Measurements from ENCODE around the gene CRTAC1.

- no peak for TF ChIP-seq POLR2A (IDR thresholded peaks at IDR 0.05; ENCODE audit: low read depth, low read length)
- TF ChIP-seq CTCF (IDR thresholded peaks at IDR 0.05; ENCODE audit: extremely low read depth in 1 of 2, insufficient read depth in 1 of 2, low read depth in 1 of 2, low read length in 2 of 2), result no peak
- no peak for TF ChIP-seq MAX (IDR thresholded peaks at IDR 0.05; ENCODE audit: insufficient read depth, insufficient read length)
- TF ChIP-seq EZH2 (IDR thresholded peaks at IDR 0.05; ENCODE audit: borderline replicate concordance, low read depth, low read length, severe bottlenecking), result no peak
- no peak for TF ChIP-seq JUN (IDR thresholded peaks at IDR 0.05; ENCODE audit: borderline replicate concordance, insufficient read depth, insufficient read length, low read depth)
- no peak for TF ChIP-seq FOS (IDR thresholded peaks at IDR 0.05; ENCODE audit: borderline replicate concordance, insufficient read depth, low read length)
These were observed 168.5 kb downstream of the CRTAC1 start for GRCh38 chr10:97861924-97862323.
